HepG2 (cell line): Measurements from ENCODE around the gene OVAAL. TPM values are rescaled to one million over a fixed set of nuclear protein-coding genes. Genes with fewer than 3 reads are reported as not detected.

Experiments used
- ATAC-seq: fragments of 200-7000 bp; cut with Tn5 transposase; 3 replicates; pipeline ENCODE4 v1.9.1; 2020; ENCODE audit warnings: mild to moderate bottlenecking, moderate library complexity
- BruUV-seq: library from RNA; stranded (reverse); fragments of 400-500 nt; replicated peaks from 2 replicates; lab custom pipeline; 2021; lab: Mats Ljungman, UMichigan
- CTCF ChIA-PET: fragments of 300-600 bp; formaldehyde crosslinking; extraction: SDS; loops from one replicate; lab custom pipeline; 2021; ENCODE audit warnings: low total read pairs, inconsistent platforms, low intra/inter-chr PET ratio; lab: Yijun Ruan, JAX
- POLR2A ChIA-PET: fragments of 350-600 bp; sonication (Branson Sonifier 250); formaldehyde crosslinking; loops from one replicate; lab custom pipeline; 2020; ENCODE audit warnings: antibody characterized with exemption, inconsistent platforms; lab: Yijun Ruan, JAX
- DNase-seq: peaks from one replicate; pipeline ENCODE4 v3.0.0-alpha.2; 2015; ENCODE audit warnings: low spot score
- FAIRE-seq: peaks from 3 replicates; lab custom pipeline; 2011; peaks lifted over from hg19 to GRCh38; lab: Jason Lieb, UNC
- H2AFZ ChIP-seq: one replicate; pipeline ENCODE4 v1.6.1; 2011; ENCODE audit warnings: low read length, inconsistent platforms
- H3K27ac ChIP-seq: fragments of 300-600 bp; 3 replicates; pipeline ENCODE4 v1.8.0; 2011; ENCODE audit warnings: mixed run types, mild to moderate bottlenecking, mixed read lengths, low read length, inconsistent platforms; ENCODE audit not compliant: insufficient read depth; ENCODE audit errors: extremely low read length
- H3K27me3 ChIP-seq, 2 experiments: fragments of 200-600 bp in 1 of 2; 2 replicates in 1 of 2; 3 replicates in 1 of 2; pipeline versions ENCODE4 v1.6.0 to v1.8.0; 2011; ENCODE audit warnings: low read length in 2 of 2, mild to moderate bottlenecking in 2 of 2, moderate library complexity in 2 of 2, inconsistent platforms in 1 of 2; ENCODE audit not compliant: insufficient read depth in 2 of 2, control insufficient read depth in 1 of 2
- H3K36me3 ChIP-seq, 2 experiments: fragments of 200-600 bp in 1 of 2; replicated peaks in 1 of 2; 2 replicates in 1 of 2; 3 replicates in 1 of 2; pipeline versions ENCODE4 v1.5.1 to v1.8.0; 2011; ENCODE audit warnings: low read length in 2 of 2, inconsistent platforms in 1 of 2; ENCODE audit not compliant: insufficient read depth in 2 of 2, control insufficient read depth in 1 of 2
- H3K4me1 ChIP-seq: 2 replicates; pipeline ENCODE4 v1.5.1; 2012; ENCODE audit warnings: low read length, inconsistent platforms; ENCODE audit not compliant: insufficient read depth
- H3K4me2 ChIP-seq: 2 replicates; pipeline ENCODE4 v1.6.0; 2011; ENCODE audit warnings: low read depth, low read length, inconsistent platforms
- H3K4me3 ChIP-seq, 3 experiments: fragments of 200-600 bp in 1 of 3; sonication (generic), shearing (Covaris generic) in 1 of 3; replicated peaks in 1 of 3; 2 replicates each; pipeline ENCODE4 v1.5.1; 2011 to 2016; ENCODE audit warnings: low read length in 3 of 3, inconsistent platforms in 2 of 3, low read depth in 2 of 3, mild to moderate bottlenecking in 2 of 3, control low read depth in 1 of 3, mixed read lengths in 1 of 3; ENCODE audit not compliant: insufficient read depth in 1 of 3
- H3K79me2 ChIP-seq: one replicate; pipeline ENCODE4 v1.6.1; 2011; ENCODE audit warnings: low read length, inconsistent platforms; ENCODE audit not compliant: insufficient read depth
- H3K9ac ChIP-seq: 2 replicates; pipeline ENCODE4 v1.6.0; 2011; ENCODE audit warnings: mild to moderate bottlenecking, low read depth, low read length, inconsistent platforms; ENCODE audit not compliant: insufficient read depth
- H3K9me3 ChIP-seq: 2 replicates; pipeline ENCODE4 v1.5.1; 2012; ENCODE audit warnings: mild to moderate bottlenecking, low read length
- H4K20me1 ChIP-seq: 2 replicates; pipeline ENCODE4 v1.6.0; 2011; ENCODE audit warnings: inconsistent platforms, mild to moderate bottlenecking, low read length, moderate library complexity; ENCODE audit not compliant: insufficient read depth
- TBX2 ChIP-seq: sonication (generic); formaldehyde crosslinking; IDR thresholded peaks from 2 replicates; pipeline ENCODE4 v1.5.0; 2020; ENCODE audit warnings: missing genetic modification reagents, mild to moderate bottlenecking, borderline replicate concordance
- ZNF136 ChIP-seq: sonication (generic); formaldehyde crosslinking; IDR thresholded peaks from 2 replicates; pipeline ENCODE4 v1.8.1; 2022; ENCODE audit warnings: low read depth, mild to moderate bottlenecking, moderate library complexity, missing genetic modification reagents
- ZNF484 ChIP-seq: sonication (generic); formaldehyde crosslinking; IDR thresholded peaks from 2 replicates; pipeline ENCODE4 v1.5.1; 2020; ENCODE audit warnings: mild to moderate bottlenecking, low read depth, missing genetic modification reagents, borderline replicate concordance
- ZNF749 ChIP-seq: sonication (generic); formaldehyde crosslinking; IDR thresholded peaks from 2 replicates; pipeline ENCODE4 v1.8.0; 2022; ENCODE audit warnings: mild to moderate bottlenecking, missing genetic modification reagents, moderate library complexity, borderline replicate concordance
- WGBS: methylation state at CpG from one replicate; pipeline ENCODE4 v1.1.6; 2017; ENCODE audit warnings: low lambda C conversion rate; 5-methylcytosine and 5-hydroxymethylcytosine counted together
- in situ Hi-C: cut with HindIII; loops from 2 replicates; pipeline ENCODE4 v1.10.0; 2017; ENCODE audit warnings: low pct_unique_long_range_greater_than_20kb; ENCODE audit not compliant: extremely low pct_ligation_motif_present
- intact Hi-C: fragments of 100-400 bp; cut with micrococcal nuclease; formaldehyde crosslinking; loops from one replicate; pipeline ENCODE4 v1.10.0; 2022; ENCODE audit not compliant: unreplicated experiment
- polyA plus RNA-seq, 8 experiments: library from polyadenylated mRNA; depleted of rRNA in 3 of 8; stranded (reverse) in 7 of 8; unstranded in 1 of 8; fragments of >200 nt; fragmentation: Illumina TruSeq in 4 of 8; extraction: Trizol in 4 of 8; gene quantifications; 2 replicates each; pipeline versions ENCODE4 v1.2.1 to v1.2.3, GENCODE V29; 2011 to 2016; ENCODE audit warnings: low read depth in 4 of 8, missing spikeins in 1 of 8, mixed read lengths in 1 of 8; ENCODE audit not compliant: insufficient read depth in 1 of 8
- total RNA-seq, 5 experiments: library from RNA; depleted of rRNA; stranded (reverse); fragments of >200 nt; fragmentation: Illumina TruSeq; extraction: Trizol; gene quantifications; 2 replicates each; pipeline ENCODE4 v1.2.3, GENCODE V29; 2016; ENCODE audit warnings: low read depth in 1 of 5
- TF ChIP-seq, protein P1 (sequence below): sonication (generic); formaldehyde crosslinking; IDR thresholded peaks from 2 replicates; pipeline ENCODE4 v1.4.0; 2020; ENCODE audit warnings: missing genetic modification reagents, borderline replicate concordance
- TF ChIP-seq, protein P2 (sequence below): sonication (generic); formaldehyde crosslinking; IDR thresholded peaks from 2 replicates; pipeline ENCODE4 v1.8.0; 2022; ENCODE audit warnings: mild to moderate bottlenecking, missing genetic modification reagents

OVAAL gene
- total and polyA plus RNA-seq, 2 of the 13 experiments (the other 11 are each of a cell fraction or from before 2014, with no cell fraction given) = 0.04 TPM; not detected in 1

DNA sequence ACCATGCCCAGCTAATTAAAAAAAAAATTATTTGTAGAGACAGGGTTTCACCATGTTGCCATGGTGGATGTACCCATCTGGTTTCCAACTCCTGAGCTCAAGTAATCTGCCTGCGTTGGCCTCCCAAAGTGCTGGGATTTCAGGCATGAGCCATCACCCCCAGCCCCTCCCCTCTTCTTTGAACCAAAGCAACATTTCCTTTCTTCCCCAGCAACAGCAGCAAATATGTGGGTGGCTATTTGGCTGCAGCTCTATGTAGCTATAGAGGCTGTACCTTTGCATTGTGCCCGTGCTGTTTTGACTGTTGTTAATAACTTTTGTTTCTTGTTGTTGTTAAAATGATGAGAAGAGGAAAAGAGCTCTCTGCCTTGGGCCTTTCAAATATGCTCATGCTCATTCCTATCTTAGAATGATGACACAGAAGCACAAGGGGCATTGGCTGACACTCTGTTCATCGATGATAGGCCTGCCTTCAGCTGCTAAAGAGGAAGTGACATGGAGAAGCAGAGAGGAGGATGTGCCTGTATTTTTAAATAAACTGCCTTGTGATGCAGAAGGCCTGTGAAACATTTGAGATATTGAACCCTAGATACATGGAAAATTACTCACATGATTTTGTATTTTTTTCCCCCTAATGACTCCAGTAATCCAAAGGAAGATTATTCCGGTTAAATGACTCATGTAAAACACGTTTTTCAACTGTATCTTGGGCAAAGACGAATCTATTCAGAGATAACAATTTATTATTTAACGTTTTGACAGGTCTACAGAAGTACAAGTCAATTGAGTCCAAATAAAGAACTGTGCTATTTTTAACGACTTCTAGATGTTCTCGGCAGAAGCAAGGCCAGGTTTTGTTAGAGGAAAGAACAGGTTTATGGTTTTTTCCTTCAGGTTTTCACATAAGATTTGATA lies 52.5 kb downstream of the OVAAL start (continued):
- TF ChIP-seq, protein P1, sequence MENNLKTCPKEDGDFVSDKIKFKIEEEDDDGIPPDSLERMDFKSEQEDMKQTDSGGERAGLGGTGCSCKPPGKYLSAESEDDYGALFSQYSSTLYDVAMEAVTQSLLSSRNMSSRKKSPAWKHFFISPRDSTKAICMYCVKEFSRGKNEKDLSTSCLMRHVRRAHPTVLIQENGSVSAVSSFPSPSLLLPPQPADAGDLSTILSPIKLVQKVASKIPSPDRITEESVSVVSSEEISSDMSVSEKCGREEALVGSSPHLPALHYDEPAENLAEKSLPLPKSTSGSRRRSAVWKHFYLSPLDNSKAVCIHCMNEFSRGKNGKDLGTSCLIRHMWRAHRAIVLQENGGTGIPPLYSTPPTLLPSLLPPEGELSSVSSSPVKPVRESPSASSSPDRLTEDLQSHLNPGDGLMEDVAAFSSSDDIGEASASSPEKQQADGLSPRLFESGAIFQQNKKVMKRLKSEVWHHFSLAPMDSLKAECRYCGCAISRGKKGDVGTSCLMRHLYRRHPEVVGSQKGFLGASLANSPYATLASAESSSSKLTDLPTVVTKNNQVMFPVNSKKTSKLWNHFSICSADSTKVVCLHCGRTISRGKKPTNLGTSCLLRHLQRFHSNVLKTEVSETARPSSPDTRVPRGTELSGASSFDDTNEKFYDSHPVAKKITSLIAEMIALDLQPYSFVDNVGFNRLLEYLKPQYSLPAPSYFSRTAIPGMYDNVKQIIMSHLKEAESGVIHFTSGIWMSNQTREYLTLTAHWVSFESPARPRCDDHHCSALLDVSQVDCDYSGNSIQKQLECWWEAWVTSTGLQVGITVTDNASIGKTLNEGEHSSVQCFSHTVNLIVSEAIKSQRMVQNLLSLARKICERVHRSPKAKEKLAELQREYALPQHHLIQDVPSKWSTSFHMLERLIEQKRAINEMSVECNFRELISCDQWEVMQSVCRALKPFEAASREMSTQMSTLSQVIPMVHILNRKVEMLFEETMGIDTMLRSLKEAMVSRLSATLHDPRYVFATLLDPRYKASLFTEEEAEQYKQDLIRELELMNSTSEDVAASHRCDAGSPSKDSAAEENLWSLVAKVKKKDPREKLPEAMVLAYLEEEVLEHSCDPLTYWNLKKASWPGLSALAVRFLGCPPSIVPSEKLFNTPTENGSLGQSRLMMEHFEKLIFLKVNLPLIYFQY (CRISPR knock-in tag) = no peak
- TF ChIP-seq ZNF484 = no peak
- no peak for TF ChIP-seq ZNF136 (CRISPR knock-in tag)
- TF ChIP-seq ZNF749 (CRISPR knock-in tag) = no peak
- TF ChIP-seq TBX2 = no peak
- TF ChIP-seq, all 625 proteins: peak for 0

DNA sequence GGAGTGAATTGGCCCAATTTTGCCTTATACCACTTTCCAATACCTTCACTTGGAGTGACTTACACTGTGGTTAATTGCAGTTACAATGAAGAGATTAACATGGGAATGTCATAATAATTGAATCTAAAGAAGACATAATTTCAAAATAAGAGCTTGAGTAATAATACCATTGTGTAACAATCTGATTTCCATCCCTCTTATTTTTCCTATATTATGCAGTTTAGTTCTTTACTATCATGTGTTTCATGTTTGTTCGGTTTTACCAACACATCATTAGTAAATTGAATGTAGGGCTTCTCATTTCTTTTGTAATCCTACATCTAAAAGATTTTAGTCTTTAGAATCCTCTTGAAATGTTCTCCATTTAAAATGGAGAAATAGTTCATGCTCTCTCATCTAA lies 53.9 kb downstream of the OVAAL start:
- H3K27ac ChIP-seq = no peak overlapping the region
- H3K4me1 ChIP-seq = peaks cover 16% of the 10 kb centered on the region
- POLR2A ChIA-PET = no interaction called here
- no peak overlapping the region for H2AFZ ChIP-seq
- in situ Hi-C loops (no loop called here), intact Hi-C loops (no loop called here)
- H4K20me1 ChIP-seq = no peaks in the 10 kb centered on the region
- no peak overlapping the region for H3K4me3 ChIP-seq
- H3K9me3 ChIP-seq = no peaks in the 10 kb centered on the region
- FAIRE-seq (no peak), ATAC-seq (no peak), DNase-seq (no peak)
- H3K79me2 ChIP-seq = no peaks in the 10 kb centered on the region
- peaks cover 0 to 4% of the 10 kb centered on the region in 2 experiments; a peak in 2 of 5 replicates for H3K27me3 ChIP-seq
- no peaks in the 10 kb centered on the region for H3K36me3 ChIP-seq
- CTCF ChIA-PET = no interaction called here
- no peak overlapping the region for H3K4me2 ChIP-seq
- no peak overlapping the region for H3K9ac ChIP-seq
- TF ChIP-seq, protein P2, sequence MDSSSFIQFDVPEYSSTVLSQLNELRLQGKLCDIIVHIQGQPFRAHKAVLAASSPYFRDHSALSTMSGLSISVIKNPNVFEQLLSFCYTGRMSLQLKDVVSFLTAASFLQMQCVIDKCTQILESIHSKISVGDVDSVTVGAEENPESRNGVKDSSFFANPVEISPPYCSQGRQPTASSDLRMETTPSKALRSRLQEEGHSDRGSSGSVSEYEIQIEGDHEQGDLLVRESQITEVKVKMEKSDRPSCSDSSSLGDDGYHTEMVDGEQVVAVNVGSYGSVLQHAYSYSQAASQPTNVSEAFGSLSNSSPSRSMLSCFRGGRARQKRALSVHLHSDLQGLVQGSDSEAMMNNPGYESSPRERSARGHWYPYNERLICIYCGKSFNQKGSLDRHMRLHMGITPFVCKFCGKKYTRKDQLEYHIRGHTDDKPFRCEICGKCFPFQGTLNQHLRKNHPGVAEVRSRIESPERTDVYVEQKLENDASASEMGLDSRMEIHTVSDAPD (CRISPR knock-in tag) = no peak
- BruUV-seq = no TSS peak
- WGBS = 74% methylated on average over 1 of the region's 1 CpG
